ENCODE results near the gene MEIOB.

Gene MEIOB

GRCh38 chr16:1815461-1815860 lies 56.5 kb downstream of the MEIOB start:
- no peak overlapping the region for H3K4me3 ChIP-seq (replicated peaks; ENCODE audit: low read depth, low read length)
- DNase-seq (ENCODE audit: extremely low read depth, low read depth): no peak
- no peak for TF ChIP-seq CTCF (IDR thresholded peaks at IDR 0.05; ENCODE audit: low read depth, low read length, missing control alignments)

GRCh38 chr16:1812732-1813163 lies 59.2 kb downstream of the MEIOB start:
- peak; percentile 66 for TF ChIP-seq CTCF (IDR thresholded peaks at IDR 0.05; ENCODE audit: low read depth, low read length, missing control alignments)
- no peak overlapping the region for H3K4me3 ChIP-seq (replicated peaks; ENCODE audit: low read depth, low read length)
- no peak for DNase-seq (ENCODE audit: extremely low read depth, low read depth)

- no peak for TF ChIP-seq CTCF (IDR thresholded peaks at IDR 0.05; ENCODE audit: low read depth, low read length, missing control alignments)
- DNase-seq (ENCODE audit: extremely low read depth, low read depth): no peak
- H3K4me3 ChIP-seq (replicated peaks; ENCODE audit: low read depth, low read length): no peak overlapping the region
Observed at GRCh38 chr16:1810536-1810935, 61.4 kb downstream of the MEIOB start.

- no peak overlapping the region for H3K4me3 ChIP-seq (replicated peaks; ENCODE audit: low read depth, low read length)
- no peak for DNase-seq (ENCODE audit: extremely low read depth, low read depth)
- no peak for TF ChIP-seq CTCF (IDR thresholded peaks at IDR 0.05; ENCODE audit: low read depth, low read length, missing control alignments)
Observed at GRCh38 chr16:1810106-1810505, 61.9 kb downstream of the MEIOB start.

- H3K4me3 ChIP-seq (replicated peaks; ENCODE audit: low read depth, low read length): no peak overlapping the region
- DNase-seq (ENCODE audit: extremely low read depth, low read depth): no peak
- TF ChIP-seq CTCF (IDR thresholded peaks at IDR 0.05; ENCODE audit: low read depth, low read length, missing control alignments): no peak
Observed at GRCh38 chr16:1809281-1809801, 62.6 kb downstream of the MEIOB start.

- no peak for DNase-seq (ENCODE audit: extremely low read depth, low read depth)
- TF ChIP-seq CTCF (IDR thresholded peaks at IDR 0.05; ENCODE audit: low read depth, low read length, missing control alignments): no peak
- no peak overlapping the region for H3K4me3 ChIP-seq (replicated peaks; ENCODE audit: low read depth, low read length)
Observed at GRCh38 chr16:1808691-1809090, 63.3 kb downstream of the MEIOB start.

- TF ChIP-seq CTCF (IDR thresholded peaks at IDR 0.05; ENCODE audit: low read depth, low read length, missing control alignments): no peak
- no peak for DNase-seq (ENCODE audit: extremely low read depth, low read depth)
- H3K4me3 ChIP-seq (replicated peaks; ENCODE audit: low read depth, low read length): no peak overlapping the region
Observed at GRCh38 chr16:1807626-1808025, 64.3 kb downstream of the MEIOB start.
